ENCODE results near the gene TMEM270.

TMEM270 gene

GRCh38 chr7:73847941-73848723 is 12.8 kb upstream of the TMEM270 start:
- DNase-seq (ENCODE audit: low read depth) = no peak
- H3K4me3 ChIP-seq (replicated peaks; ENCODE audit: low read depth, low read length) = no peak overlapping the region
- TF ChIP-seq CTCF (IDR thresholded peaks at IDR 0.05; ENCODE audit: low read length, missing control alignments) = no peak

- no peak overlapping the region for H3K4me3 ChIP-seq (replicated peaks; ENCODE audit: low read depth, low read length)
- TF ChIP-seq CTCF (IDR thresholded peaks at IDR 0.05; ENCODE audit: low read length, missing control alignments) = no peak
- DNase-seq (ENCODE audit: low read depth) = peak; percentile 98
Measured at GRCh38 chr7:73850781-73851207, 10.2 kb upstream of the TMEM270 start.

GRCh38 chr7:73851410-73852338 is 9.3 kb upstream of the TMEM270 start:
- H3K4me3 ChIP-seq (replicated peaks; ENCODE audit: low read depth, low read length) = no peak overlapping the region
- TF ChIP-seq CTCF (IDR thresholded peaks at IDR 0.05; ENCODE audit: low read length, missing control alignments) = no peak
- DNase-seq (ENCODE audit: low read depth) = peak; percentile 95

GRCh38 chr7:73852500-73852899 is 8.5 kb upstream of the TMEM270 start:
- DNase-seq (ENCODE audit: low read depth) = no peak
- no peak overlapping the region for H3K4me3 ChIP-seq (replicated peaks; ENCODE audit: low read depth, low read length)
- TF ChIP-seq CTCF (IDR thresholded peaks at IDR 0.05; ENCODE audit: low read length, missing control alignments) = no peak

GRCh38 chr7:73856941-73857340 is 4.0 kb upstream of the TMEM270 start:
- no peak for TF ChIP-seq CTCF (IDR thresholded peaks at IDR 0.05; ENCODE audit: low read length, missing control alignments)
- DNase-seq (ENCODE audit: low read depth) = no peak
- no peak overlapping the region for H3K4me3 ChIP-seq (replicated peaks; ENCODE audit: low read depth, low read length)

GRCh38 chr7:73858807-73859206 is 2.2 kb upstream of the TMEM270 start:
- H3K4me3 ChIP-seq (replicated peaks; ENCODE audit: low read depth, low read length) = no peak overlapping the region
- no peak for DNase-seq (ENCODE audit: low read depth)
- no peak for TF ChIP-seq CTCF (IDR thresholded peaks at IDR 0.05; ENCODE audit: low read length, missing control alignments)
